ENCODE data around the gene FAM98A. TPM values are rescaled to one million over a fixed set of nuclear protein-coding genes. Genes with fewer than 3 reads are reported as not detected.

FAM98A gene
- total RNA-seq = 18.1 and 50.0 TPM in 2 replicates

GRCh38 chr2:33599175-33599942, at the start of gene FAM98A:
Gene FAM98A (minus strand): TSS chr2:33599299. CDS start chr2:33599221, 78 bp downstream.

Other genes starting within 250 kb of the FAM98A start
- 0.56 and 1.9 TPM in 2 replicates for gene RASGRP3, start 122.7 kb downstream of the FAM98A start, total RNA-seq